BE2C (cell line): ENCODE measurements around the gene TXLNA.

Experiments used
- DNase-seq: peaks from one replicate; pipeline ENCODE4 v3.0.0-alpha.2; 2020
- H3K27me3 ChIP-seq: fragments of 250-450 bp; sonication (Bioruptor Pico); 2 replicates; pipeline ENCODE4 v1.5.1; 2020; ENCODE audit warnings: mild to moderate bottlenecking
- H3K36me3 ChIP-seq: fragments of 250-450 bp; sonication (Bioruptor Pico); 2 replicates; pipeline ENCODE4 v1.5.1; 2020; ENCODE audit warnings: mild to moderate bottlenecking
- H3K4me1 ChIP-seq: fragments of 250-450 bp; sonication (Bioruptor Pico); 2 replicates; pipeline ENCODE4 v1.5.1; 2020
- H3K4me3 ChIP-seq: 2 replicates; pipeline ENCODE4 v1.5.1; 2011; ENCODE audit warnings: low read depth, low read length
- H3K9me3 ChIP-seq: fragments of 250-450 bp; sonication (Bioruptor Pico); 2 replicates; pipeline ENCODE4 v1.5.1; 2020
- CTCF ChIP-seq: IDR thresholded peaks from 2 replicates; pipeline ENCODE4 v1.5.1; 2012; ENCODE audit warnings: mild to moderate bottlenecking, low read depth, low read length

Gene TXLNA

GRCh38 chr1:32197837-32198236 lies 18.4 kb downstream of the TXLNA start:
- no peak for TF ChIP-seq CTCF
- peaks cover 8% of the 10 kb centered on the region for H3K4me1 ChIP-seq
- H3K4me3 ChIP-seq = no peak overlapping the region
- no peak for DNase-seq
- H3K36me3 ChIP-seq = peaks cover 5% of the 10 kb centered on the region
- H3K9me3 ChIP-seq = no peaks in the 10 kb centered on the region
- no peaks in the 10 kb centered on the region for H3K27me3 ChIP-seq

GRCh38 chr1:32198237-32199042 lies 19.0 kb downstream of the TXLNA start:
- DNase-seq = no peak
- Histone ChIP-seq H3K4me1 (peaks cover 8% of the 10 kb centered on the region), H3K9me3 (no peaks in the 10 kb centered on the region), H3K4me3 (no peak overlapping the region), H3K36me3 (no peaks in the 10 kb centered on the region; the same call in 1 of the 2 replicates), H3K27me3 (no peaks in the 10 kb centered on the region)
- no peak for TF ChIP-seq CTCF

- Histone ChIP-seq H3K4me1 (peaks cover 8% of the 10 kb centered on the region), H3K36me3 (no peaks in the 10 kb centered on the region; the same call in 1 of the 2 replicates), H3K4me3 (no peak overlapping the region), H3K9me3 (no peaks in the 10 kb centered on the region), H3K27me3 (no peaks in the 10 kb centered on the region)
- TF ChIP-seq CTCF = no peak
- no peak for DNase-seq
Observed at GRCh38 chr1:32199043-32199716, 19.7 kb downstream of the TXLNA start.

- no peaks in the 10 kb centered on the region for H3K27me3 ChIP-seq
- peaks cover 8% of the 10 kb centered on the region for H3K4me1 ChIP-seq
- H3K36me3 ChIP-seq = no peaks in the 10 kb centered on the region; the same call in 1 of the 2 replicates
- TF ChIP-seq CTCF = no peak
- no peaks in the 10 kb centered on the region for H3K9me3 ChIP-seq
- H3K4me3 ChIP-seq = peak overlapping the region; percentile 70
- no peak for DNase-seq
Observed at GRCh38 chr1:32199717-32200072, 20.2 kb downstream of the TXLNA start.

GRCh38 chr1:32200226-32201010 lies 20.9 kb downstream of the TXLNA start, which contains the start of gene CCDC28B:
TSS of gene CCDC28B (plus strand) at chr1:32200595. CDS start at chr1:32201936, 1,341 bp downstream.
- no peak for TF ChIP-seq CTCF
- Histone ChIP-seq H3K4me3 (peak within 1 kb of the TSS; percentile 70), H3K27me3 (no peaks in the 10 kb centered on the region), H3K4me1 (peaks cover 8% of the 10 kb centered on the region), H3K9me3 (no peaks in the 10 kb centered on the region), H3K36me3 (no peaks in the 10 kb centered on the region; the same call in 1 of the 2 replicates)
- DNase-seq = peak; percentile 56
